ENCODE results near the gene SFXN4.

The SFXN4 gene

GRCh38 chr10:119165171-119166117 is at the start of gene SFXN4:
SFXN4 (minus strand) TSS chr10:119165714; CDS start chr10:119165647, 67 bp downstream.
- in situ Hi-C loops (cut with HindIII; ENCODE audit: low sequenced_read_pairs), result no loop called here

GRCh38 chr10:119211625-119212441 is 46.3 kb upstream of the SFXN4 start:
- in situ Hi-C loops (cut with HindIII; ENCODE audit: low sequenced_read_pairs), result no loop called here

- in situ Hi-C loops (cut with HindIII; ENCODE audit: low sequenced_read_pairs), result no loop called here
These were observed 45.7 kb upstream of the SFXN4 start for GRCh38 chr10:119211176-119211575.

GRCh38 chr10:119210633-119211032 is 45.1 kb upstream of the SFXN4 start:
- in situ Hi-C loops (cut with HindIII; ENCODE audit: low sequenced_read_pairs), result no loop called here

- in situ Hi-C loops (cut with HindIII; ENCODE audit: low sequenced_read_pairs), result loop anchor here (10.0 kb wide), 1 partner anchor 285 kb away; no protein-coding TSS in a partner anchor
These were observed 44.3 kb upstream of the SFXN4 start for GRCh38 chr10:119209736-119210355.

GRCh38 chr10:119209035-119209735 is 43.7 kb upstream of the SFXN4 start:
- in situ Hi-C loops (cut with HindIII; ENCODE audit: low sequenced_read_pairs), result loop anchor here (10.0 kb wide), 1 partner anchor 286 kb away; no protein-coding TSS in a partner anchor

GRCh38 chr10:119208553-119208940 is 43.0 kb upstream of the SFXN4 start:
- in situ Hi-C loops (cut with HindIII; ENCODE audit: low sequenced_read_pairs), result loop anchor here (10.0 kb wide), 1 partner anchor 286 kb away; no protein-coding TSS in a partner anchor

GRCh38 chr10:119207713-119208552 is 42.4 kb upstream of the SFXN4 start:
- in situ Hi-C loops (cut with HindIII; ENCODE audit: low sequenced_read_pairs), result loop anchor here (10.0 kb wide), 1 partner anchor 287 kb away; no protein-coding TSS in a partner anchor

- in situ Hi-C loops (cut with HindIII; ENCODE audit: low sequenced_read_pairs), result loop anchor here (10.0 kb wide), 1 partner anchor 287 kb away; no protein-coding TSS in a partner anchor
These were observed 41.8 kb upstream of the SFXN4 start, which contains the start of gene GRK5 for GRCh38 chr10:119207366-119207666. GRK5 (plus strand) TSS chr10:119207571; CDS start chr10:119207918, 347 bp downstream.

- in situ Hi-C loops (cut with HindIII; ENCODE audit: low sequenced_read_pairs), result loop anchor here (10.0 kb wide), 1 partner anchor 288 kb away; no protein-coding TSS in a partner anchor
These were observed 41.3 kb upstream of the SFXN4 start for GRCh38 chr10:119206603-119207365.

GRCh38 chr10:119205894-119206602 is 40.5 kb upstream of the SFXN4 start:
- in situ Hi-C loops (cut with HindIII; ENCODE audit: low sequenced_read_pairs), result loop anchor here (10.0 kb wide), 1 partner anchor 289 kb away; no protein-coding TSS in a partner anchor

- in situ Hi-C loops (cut with HindIII; ENCODE audit: low sequenced_read_pairs), result loop anchor here (10.0 kb wide), 1 partner anchor 292 kb away; no protein-coding TSS in a partner anchor
These were observed 37.5 kb upstream of the SFXN4 start for GRCh38 chr10:119203006-119203405.

- in situ Hi-C loops (cut with HindIII; ENCODE audit: low sequenced_read_pairs), result loop anchor here (10.0 kb wide), 1 partner anchor 294 kb away; no protein-coding TSS in a partner anchor
These were observed 35.7 kb upstream of the SFXN4 start for GRCh38 chr10:119201233-119201632.

- in situ Hi-C loops (cut with HindIII; ENCODE audit: low sequenced_read_pairs), result no loop called here
These were observed 33.9 kb upstream of the SFXN4 start for GRCh38 chr10:119199231-119199992.

GRCh38 chr10:119198438-119198837 is 32.9 kb upstream of the SFXN4 start:
- in situ Hi-C loops (cut with HindIII; ENCODE audit: low sequenced_read_pairs), result no loop called here

GRCh38 chr10:119197921-119198320 is 32.4 kb upstream of the SFXN4 start:
- in situ Hi-C loops (cut with HindIII; ENCODE audit: low sequenced_read_pairs), result no loop called here

GRCh38 chr10:119191881-119192280 is 26.4 kb upstream of the SFXN4 start:
- in situ Hi-C loops (cut with HindIII; ENCODE audit: low sequenced_read_pairs), result no loop called here

All from endothelial cell of hepatic sinusoid (primary cell).